AG09319 (cell line): ENCODE results near the gene KIAA0040.

Experiments used
- DNase-seq: peaks from one replicate; pipeline ENCODE4 v3.0.0-alpha.2; 2010; ENCODE audit warnings: low read depth; ENCODE audit errors: extremely low read depth
- CTCF ChIP-seq: IDR thresholded peaks from 2 replicates; pipeline ENCODE4 v1.5.1; 2011; ENCODE audit warnings: low read depth, mild to moderate bottlenecking, inconsistent platforms, low read length, moderate library complexity

The KIAA0040 gene

DNA sequence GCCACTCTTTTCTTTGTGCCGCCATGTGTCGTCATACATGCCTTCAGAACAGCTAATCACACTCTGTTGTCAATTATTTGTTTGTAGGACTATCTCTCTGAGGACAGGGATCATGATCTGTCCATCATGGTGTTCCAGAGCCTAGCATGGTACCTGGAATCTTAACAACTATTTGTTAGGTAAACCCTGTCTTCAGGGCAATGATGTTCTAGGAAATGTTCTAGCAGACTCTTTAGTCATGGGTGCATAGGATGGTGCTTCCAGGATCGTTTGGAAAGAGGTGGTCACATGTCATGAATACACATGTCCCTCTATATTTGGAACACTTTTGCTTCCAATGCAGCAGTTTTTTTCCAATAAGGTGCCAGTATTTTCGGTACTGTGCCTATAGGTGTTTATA lies 18.2 kb upstream of the KIAA0040 start:
- DNase-seq, result no peak
- no peak for TF ChIP-seq CTCF

- no peak for TF ChIP-seq CTCF
- no peak for DNase-seq
These were observed 16.9 kb upstream of the KIAA0040 start for GRCh38 chr1:175209493-175209921.

DNA sequence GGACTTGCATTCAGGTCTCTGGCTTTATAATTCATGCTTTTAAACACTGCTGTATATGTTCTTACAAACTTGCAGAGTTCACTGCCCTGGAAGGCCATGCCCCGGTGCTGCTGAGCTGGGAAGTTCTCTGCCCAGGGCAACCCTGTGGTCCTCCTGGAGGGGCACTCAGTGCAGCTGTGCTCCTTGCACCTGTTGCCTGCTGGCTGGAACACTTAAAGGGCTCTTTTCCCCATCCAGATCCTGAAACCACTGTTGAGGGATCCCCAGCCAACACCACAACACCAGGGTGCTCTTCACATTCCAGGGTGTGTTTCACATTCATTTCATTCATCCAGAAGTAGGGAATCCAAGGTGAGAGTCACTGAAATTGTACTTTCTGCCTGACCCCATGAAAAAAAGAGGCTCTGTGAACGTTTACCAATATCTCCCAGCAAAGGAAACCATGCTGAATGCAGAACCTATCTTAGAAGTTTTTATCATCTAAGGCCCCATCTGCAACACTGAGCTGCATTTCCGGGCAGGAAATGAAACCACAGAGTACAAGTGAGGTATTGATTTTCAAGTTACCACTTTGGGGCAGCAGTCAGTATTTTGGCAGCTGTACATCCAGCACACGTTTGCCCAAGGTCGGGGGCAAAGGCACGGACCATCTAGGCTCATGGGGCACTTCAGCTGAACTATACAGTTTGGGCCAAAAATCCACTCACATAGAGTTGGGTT lies 16.4 kb upstream of the KIAA0040 start:
- TF ChIP-seq CTCF, result no peak
- DNase-seq, result no peak

GRCh38 chr1:175207971-175208370 lies 15.4 kb upstream of the KIAA0040 start:
- DNase-seq, result no peak
- TF ChIP-seq CTCF, result no peak

- DNase-seq, result no peak
- no peak for TF ChIP-seq CTCF
These were observed 14.1 kb upstream of the KIAA0040 start for GRCh38 chr1:175206687-175207086.

DNA sequence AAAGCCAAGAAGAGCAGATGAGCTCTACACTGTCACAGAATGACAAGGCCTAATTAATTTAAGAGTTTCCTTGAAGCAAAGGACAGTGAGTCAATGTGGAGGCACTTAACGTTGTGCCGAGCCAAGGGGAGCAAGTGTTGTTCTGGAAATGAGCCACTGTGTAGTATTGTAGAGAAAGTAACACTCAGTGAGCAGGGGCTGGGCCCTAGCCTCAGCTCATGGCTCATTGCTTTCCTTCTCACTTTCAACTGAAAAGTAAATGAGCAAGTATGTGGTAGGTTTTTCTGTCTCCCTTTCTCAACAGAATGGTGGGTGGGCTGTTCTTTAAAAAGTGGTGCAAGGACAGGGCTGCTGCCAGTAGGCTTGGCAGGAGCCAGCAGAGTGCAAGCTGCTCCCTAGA lies 11.8 kb upstream of the KIAA0040 start:
- no peak for TF ChIP-seq CTCF
- DNase-seq, result no peak

DNA sequence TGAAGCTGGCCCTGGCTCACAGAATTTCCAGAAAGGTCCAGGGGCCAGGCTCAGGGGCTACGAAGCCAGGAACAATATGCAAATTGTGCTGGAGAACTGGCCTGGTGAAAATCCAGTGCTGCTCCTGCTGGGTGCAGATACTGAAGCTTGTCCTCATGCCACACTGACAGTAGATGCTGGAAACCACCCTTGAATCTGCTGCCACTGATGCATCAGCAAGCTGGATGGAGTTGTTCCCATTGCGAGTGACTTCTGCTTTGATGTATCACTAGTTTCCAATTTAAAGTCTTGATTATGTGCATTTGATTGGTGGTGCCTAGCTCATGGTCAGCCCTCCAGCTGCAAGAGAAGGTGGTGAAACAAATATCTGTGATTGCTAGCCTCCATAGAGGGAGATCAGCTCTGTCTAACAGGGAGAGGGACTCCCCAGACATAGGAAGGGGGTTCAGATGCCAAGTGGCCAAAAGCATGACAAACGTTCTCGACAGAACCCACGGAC lies 11.0 kb upstream of the KIAA0040 start:
- DNase-seq, result no peak

More for the DNA sequence above, 11.0 kb upstream of the KIAA0040 start:
- TF ChIP-seq CTCF, result no peak
